ENCODE data around the gene CHI3L2.

Gene CHI3L2

GRCh38 chr1:111238056-111238795 lies 10.7 kb downstream of the CHI3L2 start:
- no peak for TF ChIP-seq POLR2A (IDR thresholded peaks at IDR 0.05; ENCODE audit: low read depth, low read length)
- no peak for FAIRE-seq
- no peak for DNase-seq (ENCODE audit: insufficient read length, low spot score)

- DNase-seq (ENCODE audit: insufficient read length, low spot score) (no peak), FAIRE-seq (no peak)
- no peak for TF ChIP-seq POLR2A (IDR thresholded peaks at IDR 0.05; ENCODE audit: low read depth, low read length)
These were observed 14.3 kb downstream of the CHI3L2 start for GRCh38 chr1:111241797-111242196.

GRCh38 chr1:111242805-111243523 lies 15.5 kb downstream of the CHI3L2 start:
- no peak for FAIRE-seq
- no peak for DNase-seq (ENCODE audit: insufficient read length, low spot score)
- TF ChIP-seq POLR2A (IDR thresholded peaks at IDR 0.05; ENCODE audit: low read depth, low read length) = no peak

- no peak for DNase-seq (ENCODE audit: insufficient read length, low spot score)
- FAIRE-seq = no peak
- no peak for TF ChIP-seq POLR2A (IDR thresholded peaks at IDR 0.05; ENCODE audit: low read depth, low read length)
These were observed 19.8 kb downstream of the CHI3L2 start for GRCh38 chr1:111247125-111247838.

GRCh38 chr1:111249960-111250359 lies 22.4 kb downstream of the CHI3L2 start:
- FAIRE-seq (no peak), DNase-seq (ENCODE audit: insufficient read length, low spot score) (no peak)
- no peak for TF ChIP-seq POLR2A (IDR thresholded peaks at IDR 0.05; ENCODE audit: low read depth, low read length)

- no peak for DNase-seq (ENCODE audit: insufficient read length, low spot score)
- no peak for TF ChIP-seq POLR2A (IDR thresholded peaks at IDR 0.05; ENCODE audit: low read depth, low read length)
- FAIRE-seq = no peak
These were observed 24.1 kb downstream of the CHI3L2 start for GRCh38 chr1:111251570-111251969.

GRCh38 chr1:111252786-111253185 lies 25.3 kb downstream of the CHI3L2 start:
- FAIRE-seq = no peak
- no peak for DNase-seq (ENCODE audit: insufficient read length, low spot score)
- TF ChIP-seq POLR2A (IDR thresholded peaks at IDR 0.05; ENCODE audit: low read depth, low read length) = no peak

GRCh38 chr1:111253876-111254275 lies 26.4 kb downstream of the CHI3L2 start:
- no peak for TF ChIP-seq POLR2A (IDR thresholded peaks at IDR 0.05; ENCODE audit: low read depth, low read length)
- no peak for FAIRE-seq
- DNase-seq (ENCODE audit: insufficient read length, low spot score) = no peak

- no peak for TF ChIP-seq POLR2A (IDR thresholded peaks at IDR 0.05; ENCODE audit: low read depth, low read length)
- FAIRE-seq = no peak
- DNase-seq (ENCODE audit: insufficient read length, low spot score) = no peak
These were observed 29.6 kb downstream of the CHI3L2 start for GRCh38 chr1:111256988-111257658.

- no peak for TF ChIP-seq POLR2A (IDR thresholded peaks at IDR 0.05; ENCODE audit: low read depth, low read length)
- no peak for DNase-seq (ENCODE audit: insufficient read length, low spot score)
- no peak for FAIRE-seq
These were observed 40.4 kb downstream of the CHI3L2 start for GRCh38 chr1:111267801-111268508.

GRCh38 chr1:111269825-111270406 lies 42.4 kb downstream of the CHI3L2 start:
- no peak for FAIRE-seq
- no peak for TF ChIP-seq POLR2A (IDR thresholded peaks at IDR 0.05; ENCODE audit: low read depth, low read length)
- DNase-seq (ENCODE audit: insufficient read length, low spot score) = no peak

- DNase-seq (ENCODE audit: insufficient read length, low spot score) (no peak), FAIRE-seq (no peak)
- no peak for TF ChIP-seq POLR2A (IDR thresholded peaks at IDR 0.05; ENCODE audit: low read depth, low read length)
These were observed 43.4 kb downstream of the CHI3L2 start for GRCh38 chr1:111270771-111271463.

GRCh38 chr1:111271464-111271801 lies 43.9 kb downstream of the CHI3L2 start:
- no peak for DNase-seq (ENCODE audit: insufficient read length, low spot score)
- no peak for TF ChIP-seq POLR2A (IDR thresholded peaks at IDR 0.05; ENCODE audit: low read depth, low read length)
- no peak for FAIRE-seq

All from H54 (cell line).